D341Med (cell line): ENCODE results near the gene IFITM10.

ENCODE experiments used
- DNase-seq: peaks from one replicate; pipeline ENCODE4 v3.0.0; 2012; ENCODE audit warnings: low spot score

IFITM10 gene

GRCh38 chr11:1717745-1718144, 32.6 kb downstream of the IFITM10 start:
- no peak for DNase-seq

- no peak for DNase-seq
These were observed 35.2 kb downstream of the IFITM10 start for GRCh38 chr11:1714908-1715885.

GRCh38 chr11:1708716-1709115, 41.7 kb downstream of the IFITM10 start:
- no peak for DNase-seq

- DNase-seq: no peak
These were observed 42.6 kb downstream of the IFITM10 start for GRCh38 chr11:1707751-1708150.

GRCh38 chr11:1706634-1707400, 43.6 kb downstream of the IFITM10 start:
- peak; percentile 51 for DNase-seq

- peak; percentile 16 for DNase-seq
These were observed 45.0 kb downstream of the IFITM10 start for GRCh38 chr11:1705126-1706052.

GRCh38 chr11:1703146-1703545, 47.2 kb downstream of the IFITM10 start:
- DNase-seq: peak; percentile 4

GRCh38 chr11:1702506-1702905, 47.9 kb downstream of the IFITM10 start:
- no peak for DNase-seq

- no peak for DNase-seq
These were observed 49.1 kb downstream of the IFITM10 start for GRCh38 chr11:1701091-1701807.

- peak; percentile 4 for DNase-seq
These were observed 50.6 kb downstream of the IFITM10 start for GRCh38 chr11:1699771-1700170.

- DNase-seq: no peak
These were observed 53.5 kb downstream of the IFITM10 start, which contains the start of gene KRTAP5-6 for GRCh38 chr11:1696608-1697570. Gene KRTAP5-6, plus strand, starts transcription at chr11:1697195. Its CDS starts 51 bp downstream, at chr11:1697246.

GRCh38 chr11:1695548-1696108, 54.8 kb downstream of the IFITM10 start:
- no peak for DNase-seq

- DNase-seq: no peak
These were observed 55.4 kb downstream of the IFITM10 start for GRCh38 chr11:1694846-1695547.

GRCh38 chr11:1694064-1694845, 56.1 kb downstream of the IFITM10 start:
- DNase-seq: peak; percentile 93

GRCh38 chr11:1693327-1694063, 56.9 kb downstream of the IFITM10 start:
- peak; percentile 93 for DNase-seq

GRCh38 chr11:1692708-1693326, 57.6 kb downstream of the IFITM10 start:
- DNase-seq: no peak
